Fibroblast of lung (primary cell): ENCODE results near the gene RSPH10B.

Experiments used
- CTCF ChIP-seq, 2 donors: IDR thresholded peaks in 1 of 2; conservative IDR thresholded peaks in 1 of 2; 1 replicate in 1 of 2; 2 replicates in 1 of 2; pipeline ENCODE4 v1.5.1; 2011 to 2012; ENCODE audit warnings: low read length in 2 of 2, control low read depth in 1 of 2, inconsistent platforms in 1 of 2, low read depth in 1 of 2, mild to moderate bottlenecking in 1 of 2
- EZH2 ChIP-seq: IDR thresholded peaks from 2 replicates; pipeline ENCODE4 v1.5.1; 2012; ENCODE audit warnings: low read length, control low read depth, mild to moderate bottlenecking; ENCODE audit errors: missing control alignments

GRCh38 chr7:5892498-5892897 lies 78.0 kb downstream of the RSPH10B start:
- TF ChIP-seq CTCF (conservative IDR thresholded peaks at IDR 0.05 in 1 of 2, IDR thresholded peaks at IDR 0.05 in 1 of 2; ENCODE audit: low read depth in 1 of 2, low read length in 2 of 2), result no peak
- TF ChIP-seq EZH2, result no peak
